PC-3 (cell line): ENCODE data around the gene CPEB4. TPM values are rescaled to one million over a fixed set of nuclear protein-coding genes. Genes with fewer than 3 reads are reported as not detected.

Experiments used
- ATAC-seq: fragments of 200-7000 bp; cut with Tn5 transposase; 2 replicates; pipeline ENCODE4 v1.9.1; 2020; ENCODE audit warnings: mild to moderate bottlenecking, moderate library complexity
- BruUV-seq: library from RNA; stranded (reverse); fragments of 400-500 nt; replicated peaks from 2 replicates; lab custom pipeline; 2021; lab: Mats Ljungman, UMichigan
- CTCF ChIA-PET: fragments of 300-600 bp; sonication (Branson Sonifier 250); formaldehyde crosslinking; loops from one replicate; lab custom pipeline; 2022; ENCODE audit warnings: antibody characterized with exemption; lab: Charles Lee
- POLR2A ChIA-PET: fragments of 300-600 bp; sonication (Branson Sonifier 250); formaldehyde crosslinking; loops from one replicate; lab custom pipeline; 2022; ENCODE audit warnings: antibody characterized with exemption; ENCODE audit not compliant: unreplicated experiment; lab: Charles Lee
- DNase-seq: peaks from one replicate; pipeline ENCODE4 v3.0.0-alpha.2; 2015
- H2AFZ ChIP-seq: fragments of 300-600 bp; sonication (generic); 2 replicates; pipeline ENCODE4 v1.6.0; 2016; ENCODE audit warnings: antibody characterized with exemption, low read length
- H3F3A ChIP-seq: fragments of 300-600 bp; sonication (generic); one replicate; pipeline ENCODE4 v1.6.0; 2017; ENCODE audit warnings: antibody characterized with exemption, low read length, control low read depth, mild to moderate bottlenecking; ENCODE audit not compliant: unreplicated experiment
- H3K27ac ChIP-seq: fragments of 300-600 bp; sonication (generic); 2 replicates; pipeline ENCODE4 v1.5.1; 2016; ENCODE audit warnings: mild to moderate bottlenecking, low read length
- H3K27me3 ChIP-seq: fragments of 300-600 bp; sonication (generic); 2 replicates; pipeline ENCODE4 v1.6.1; 2016; ENCODE audit warnings: low read length, mixed read lengths
- H3K36me3 ChIP-seq: fragments of 300-600 bp; sonication (generic); 2 replicates; pipeline ENCODE4 v1.6.1; 2016; ENCODE audit warnings: low read depth, mixed run types, low read length, mixed read lengths
- H3K4me1 ChIP-seq: fragments of 300-600 bp; sonication (generic); 2 replicates; pipeline ENCODE4 v1.5.1; 2016; ENCODE audit warnings: low read length; ENCODE audit not compliant: insufficient read depth
- H3K4me2 ChIP-seq: fragments of 300-600 bp; sonication (generic); 2 replicates; pipeline ENCODE4 v1.6.0; 2016; ENCODE audit warnings: low read length
- H3K4me3 ChIP-seq: fragments of 300-600 bp; sonication (generic); 2 replicates; pipeline ENCODE4 v1.5.1; 2016; ENCODE audit warnings: mild to moderate bottlenecking, low read length, mixed read lengths
- H3K79me2 ChIP-seq: fragments of 300-600 bp; sonication (generic); 2 replicates; pipeline ENCODE4 v1.6.1; 2017; ENCODE audit warnings: low read length, mixed read lengths
- H3K9ac ChIP-seq: fragments of 300-600 bp; sonication (generic); 2 replicates; pipeline ENCODE4 v1.6.0; 2016; ENCODE audit warnings: mild to moderate bottlenecking, low read length
- H3K9me2 ChIP-seq: fragments of 300-600 bp; sonication (generic); replicated peaks from 2 replicates; pipeline ENCODE4 v1.6.1; 2016; ENCODE audit warnings: mixed run types, low read length, mixed read lengths
- H3K9me3 ChIP-seq: fragments of 300-600 bp; sonication (generic); 2 replicates; pipeline ENCODE4 v1.6.1; 2016; ENCODE audit warnings: low read length, mixed read lengths
- H4K20me1 ChIP-seq: fragments of 300-600 bp; sonication (generic); 2 replicates; pipeline ENCODE4 v1.6.1; 2016; ENCODE audit warnings: low read length, mixed read lengths
- EZH2 ChIP-seq: fragments of 300-600 bp; sonication (generic); IDR thresholded peaks from one replicate; pipeline ENCODE4 v1.6.1; 2017; ENCODE audit warnings: antibody characterized with exemption, mild to moderate bottlenecking, low read length; ENCODE audit not compliant: unreplicated experiment
- EZH2phosphoT487 ChIP-seq: fragments of 300-600 bp; sonication (generic); IDR thresholded peaks from 2 replicates; pipeline ENCODE4 v1.6.1; 2018; ENCODE audit warnings: mild to moderate bottlenecking, antibody characterized with exemption, low read length, borderline replicate concordance
- intact Hi-C: fragments of 100-400 bp; cut with micrococcal nuclease; formaldehyde crosslinking; loops from 2 replicates; pipeline ENCODE4 v1.9.0; 2023
- total RNA-seq: library from RNA; depleted of rRNA; stranded (reverse); fragments of >200 nt; gene quantifications from 2 replicates; pipeline ENCODE4 v1.2.3, GENCODE V29; 2014
- TF ChIP-seq, protein P1 (sequence below): fragments of 300-600 bp; sonication (generic); conservative IDR thresholded peaks from 2 replicates; pipeline ENCODE4 v1.5.1; 2017; ENCODE audit warnings: antibody characterized with exemption, low read depth, mild to moderate bottlenecking, low read length

Gene CPEB4
- total RNA-seq, 1 experiment from 2014 or later = 37.0 TPM

DNA sequence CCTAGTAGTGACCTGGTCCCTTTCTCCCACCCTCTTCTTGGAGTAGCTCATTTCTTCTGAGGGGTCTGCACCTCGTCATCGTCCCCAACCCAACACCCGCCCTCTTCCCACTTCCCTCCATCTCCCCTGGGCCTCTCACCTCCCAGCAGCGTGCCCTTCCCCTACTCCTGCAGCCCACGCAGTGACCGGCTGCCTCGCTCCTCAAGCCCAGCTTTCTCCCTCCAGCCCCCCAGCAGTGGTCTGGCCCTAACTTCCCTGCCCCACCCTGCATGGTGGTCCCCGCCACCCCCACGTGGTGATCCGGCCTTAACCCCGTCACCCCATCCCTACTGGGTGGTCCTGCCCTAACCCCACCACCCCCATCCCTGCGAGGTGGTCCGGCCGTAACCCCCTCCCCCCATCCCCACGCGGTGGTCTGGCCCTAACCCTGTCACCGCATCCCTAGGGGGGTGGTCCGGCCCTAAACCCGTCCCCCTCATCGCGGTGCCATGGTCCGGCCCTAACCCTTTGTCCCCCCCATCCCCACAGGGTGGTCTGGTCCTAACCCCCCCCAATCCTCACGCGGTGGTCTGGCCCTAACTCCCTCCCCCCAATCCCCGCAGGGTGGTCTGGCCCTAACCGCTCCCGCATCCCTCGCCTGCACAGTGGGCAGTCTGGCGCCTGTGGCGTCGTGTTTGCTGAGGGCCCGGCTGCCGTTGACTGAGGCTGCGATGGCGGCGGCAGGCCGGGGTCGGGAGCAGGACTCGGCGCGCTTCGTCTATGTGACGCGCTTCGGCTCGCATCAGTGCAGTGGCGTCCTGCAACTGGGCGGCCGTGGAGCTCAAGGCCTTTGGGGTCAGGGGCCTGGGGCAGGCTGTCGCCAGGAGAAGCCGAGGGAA, 100.6 kb downstream of the CPEB4 start, which contains the start of gene C5orf47:
TSS of gene C5orf47 (plus strand) at position 617 of the 878 bp plus-strand sequence. CDS start at position 711, 94 bp downstream.
- TF ChIP-seq, protein P1, sequence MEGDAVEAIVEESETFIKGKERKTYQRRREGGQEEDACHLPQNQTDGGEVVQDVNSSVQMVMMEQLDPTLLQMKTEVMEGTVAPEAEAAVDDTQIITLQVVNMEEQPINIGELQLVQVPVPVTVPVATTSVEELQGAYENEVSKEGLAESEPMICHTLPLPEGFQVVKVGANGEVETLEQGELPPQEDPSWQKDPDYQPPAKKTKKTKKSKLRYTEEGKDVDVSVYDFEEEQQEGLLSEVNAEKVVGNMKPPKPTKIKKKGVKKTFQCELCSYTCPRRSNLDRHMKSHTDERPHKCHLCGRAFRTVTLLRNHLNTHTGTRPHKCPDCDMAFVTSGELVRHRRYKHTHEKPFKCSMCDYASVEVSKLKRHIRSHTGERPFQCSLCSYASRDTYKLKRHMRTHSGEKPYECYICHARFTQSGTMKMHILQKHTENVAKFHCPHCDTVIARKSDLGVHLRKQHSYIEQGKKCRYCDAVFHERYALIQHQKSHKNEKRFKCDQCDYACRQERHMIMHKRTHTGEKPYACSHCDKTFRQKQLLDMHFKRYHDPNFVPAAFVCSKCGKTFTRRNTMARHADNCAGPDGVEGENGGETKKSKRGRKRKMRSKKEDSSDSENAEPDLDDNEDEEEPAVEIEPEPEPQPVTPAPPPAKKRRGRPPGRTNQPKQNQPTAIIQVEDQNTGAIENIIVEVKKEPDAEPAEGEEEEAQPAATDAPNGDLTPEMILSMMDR = no peak
- no peak for TF ChIP-seq EZH2
- no peak for TF ChIP-seq EZH2phosphoT487
- no peak within 1 kb of the TSS for H3K27ac ChIP-seq
- CTCF ChIA-PET = no interaction called here
- no peak within 1 kb of the TSS for H2AFZ ChIP-seq
- H3F3A ChIP-seq = no peaks in the 10 kb centered on the region
- intact Hi-C loops = no loop called here
- H3K9me2 ChIP-seq = no peaks in the 10 kb centered on the region
- H3K27me3 ChIP-seq = peaks cover 8% of the 10 kb centered on the region
- H3K4me3 ChIP-seq = no peak within 1 kb of the TSS
- H3K4me2 ChIP-seq = no peak within 1 kb of the TSS
- H3K4me1 ChIP-seq = no peaks in the 10 kb centered on the region
- no peaks in the 10 kb centered on the region for H3K36me3 ChIP-seq
- no peaks in the 10 kb centered on the region for H4K20me1 ChIP-seq
- DNase-seq = no peak
- no peaks in the 10 kb centered on the region for H3K9me3 ChIP-seq
- H3K9ac ChIP-seq = no peak within 1 kb of the TSS
- H3K79me2 ChIP-seq = no peaks in the 10 kb centered on the region
- no TSS peak for BruUV-seq
- no peak for ATAC-seq
- POLR2A ChIA-PET = no interaction called here

DNA sequence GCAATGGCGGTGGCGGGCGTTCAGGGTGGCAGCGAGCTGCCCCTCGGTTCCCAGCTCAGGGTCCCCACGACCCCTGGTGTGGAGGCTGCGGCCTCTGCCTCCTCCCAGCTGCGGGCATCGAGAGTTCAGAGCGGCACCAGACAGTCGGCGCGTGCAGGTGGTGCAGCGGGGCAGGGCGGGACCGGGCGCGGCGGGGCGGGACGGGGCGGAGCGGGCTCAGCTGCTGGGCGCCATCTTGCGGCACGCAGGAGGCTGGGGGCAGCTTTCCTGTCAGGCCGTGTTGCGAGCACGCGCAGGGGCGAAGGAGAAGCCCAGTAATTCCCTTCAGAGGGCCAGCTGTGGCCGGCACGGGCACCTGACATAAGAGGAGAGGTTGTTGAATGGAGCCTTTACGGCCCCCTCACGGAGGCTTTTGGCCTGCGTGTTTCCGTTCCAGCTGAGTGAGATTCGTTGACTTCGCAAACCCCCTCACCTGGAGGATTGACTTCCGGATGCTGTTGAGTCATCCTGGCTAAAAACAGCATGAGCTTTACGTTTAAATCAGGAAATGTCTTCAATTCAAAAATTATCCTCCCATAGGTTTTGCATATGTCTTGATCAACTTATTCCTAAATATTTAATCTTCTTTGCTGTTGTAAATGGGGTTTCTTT, 101.4 kb downstream of the CPEB4 start:
- H3K27me3 ChIP-seq = peaks cover 14% of the 10 kb centered on the region
- no TSS peak for BruUV-seq
- H3F3A ChIP-seq = no peaks in the 10 kb centered on the region
- intact Hi-C loops = no loop called here
- no peak overlapping the region for H3K4me2 ChIP-seq
- no peaks in the 10 kb centered on the region for H3K9me3 ChIP-seq
- no peaks in the 10 kb centered on the region for H4K20me1 ChIP-seq
- CTCF ChIA-PET = no interaction called here
- no peaks in the 10 kb centered on the region for H3K79me2 ChIP-seq
- no peak overlapping the region for H3K9ac ChIP-seq
- ATAC-seq = no peak
- H3K9me2 ChIP-seq = no peaks in the 10 kb centered on the region
- no peaks in the 10 kb centered on the region for H3K36me3 ChIP-seq
- no peak for TF ChIP-seq EZH2
- TF ChIP-seq, protein P1 = no peak
- no peak for TF ChIP-seq EZH2phosphoT487
- no peak for DNase-seq
- no peak overlapping the region for H3K4me3 ChIP-seq
- no peaks in the 10 kb centered on the region for H3K4me1 ChIP-seq
- H3K27ac ChIP-seq = no peak overlapping the region
- no peak overlapping the region for H2AFZ ChIP-seq
- POLR2A ChIA-PET = no interaction called here

GRCh38 chr5:173997331-173997730, 109.2 kb downstream of the CPEB4 start:
- no peak overlapping the region for H3K4me3 ChIP-seq
- ChIA-PET POLR2A (no interaction called here), CTCF (no interaction called here)
- no peak overlapping the region for H3K4me2 ChIP-seq
- H3K4me1 ChIP-seq = no peaks in the 10 kb centered on the region
- TF ChIP-seq EZH2phosphoT487 (no peak), EZH2 (no peak)
- TF ChIP-seq, protein P1 = no peak
- no peaks in the 10 kb centered on the region for H3K36me3 ChIP-seq
- no peak overlapping the region for H3K9ac ChIP-seq
- no peaks in the 10 kb centered on the region for H4K20me1 ChIP-seq
- DNase-seq (no peak), ATAC-seq (peak; percentile 33)
- no peak overlapping the region for H2AFZ ChIP-seq
- peaks cover 70% of the 10 kb centered on the region for H3K27me3 ChIP-seq
- H3K79me2 ChIP-seq = no peaks in the 10 kb centered on the region
- no peaks in the 10 kb centered on the region for H3F3A ChIP-seq
- no TSS peak for BruUV-seq
- no peaks in the 10 kb centered on the region for H3K9me2 ChIP-seq
- intact Hi-C loops = no loop called here
- H3K9me3 ChIP-seq = no peaks in the 10 kb centered on the region
- no peak overlapping the region for H3K27ac ChIP-seq
